ENCODE data around the gene SAMD8.

The SAMD8 gene

DNA sequence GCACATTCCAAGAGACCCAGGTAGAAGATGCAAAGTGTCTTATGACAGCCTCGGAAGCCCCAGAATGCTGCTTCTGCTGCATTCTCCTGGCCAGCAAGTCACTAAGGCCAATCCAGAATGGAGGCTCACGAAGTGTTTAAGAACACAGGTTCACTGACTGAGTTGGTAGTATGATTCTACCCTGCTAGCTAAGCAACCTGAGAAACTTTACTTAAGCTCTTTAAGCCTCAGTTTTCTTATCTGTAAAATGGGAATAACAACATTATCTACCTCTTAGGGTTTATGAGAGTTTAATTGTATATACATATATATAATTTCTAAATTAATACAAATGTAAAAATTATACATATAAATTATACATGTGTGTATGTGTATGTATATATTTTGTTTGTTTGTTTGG, 22.8 kb upstream of the SAMD8 start:
- Histone ChIP-seq H3K27ac (replicated peaks) (no peak overlapping the region), H3K27me3 (ENCODE audit: insufficient read depth, poor library complexity, severe bottlenecking) (no peaks in the 10 kb centered on the region), H3K4me3 (replicated peaks; ENCODE audit: insufficient read depth, low read length) (no peak overlapping the region)
- TF ChIP-seq CTCF (IDR thresholded peaks at IDR 0.05; ENCODE audit: insufficient read depth, low read length) (no peak), POLR2AphosphoS5 (IDR thresholded peaks at IDR 0.05; ENCODE audit: low read depth) (no peak), SPI1 (IDR thresholded peaks at IDR 0.05; ENCODE audit: borderline replicate concordance, low read depth) (no peak), GABPA (IDR thresholded peaks at IDR 0.05; ENCODE audit: low read depth) (no peak)
- TF ChIP-seq, protein P1, sequence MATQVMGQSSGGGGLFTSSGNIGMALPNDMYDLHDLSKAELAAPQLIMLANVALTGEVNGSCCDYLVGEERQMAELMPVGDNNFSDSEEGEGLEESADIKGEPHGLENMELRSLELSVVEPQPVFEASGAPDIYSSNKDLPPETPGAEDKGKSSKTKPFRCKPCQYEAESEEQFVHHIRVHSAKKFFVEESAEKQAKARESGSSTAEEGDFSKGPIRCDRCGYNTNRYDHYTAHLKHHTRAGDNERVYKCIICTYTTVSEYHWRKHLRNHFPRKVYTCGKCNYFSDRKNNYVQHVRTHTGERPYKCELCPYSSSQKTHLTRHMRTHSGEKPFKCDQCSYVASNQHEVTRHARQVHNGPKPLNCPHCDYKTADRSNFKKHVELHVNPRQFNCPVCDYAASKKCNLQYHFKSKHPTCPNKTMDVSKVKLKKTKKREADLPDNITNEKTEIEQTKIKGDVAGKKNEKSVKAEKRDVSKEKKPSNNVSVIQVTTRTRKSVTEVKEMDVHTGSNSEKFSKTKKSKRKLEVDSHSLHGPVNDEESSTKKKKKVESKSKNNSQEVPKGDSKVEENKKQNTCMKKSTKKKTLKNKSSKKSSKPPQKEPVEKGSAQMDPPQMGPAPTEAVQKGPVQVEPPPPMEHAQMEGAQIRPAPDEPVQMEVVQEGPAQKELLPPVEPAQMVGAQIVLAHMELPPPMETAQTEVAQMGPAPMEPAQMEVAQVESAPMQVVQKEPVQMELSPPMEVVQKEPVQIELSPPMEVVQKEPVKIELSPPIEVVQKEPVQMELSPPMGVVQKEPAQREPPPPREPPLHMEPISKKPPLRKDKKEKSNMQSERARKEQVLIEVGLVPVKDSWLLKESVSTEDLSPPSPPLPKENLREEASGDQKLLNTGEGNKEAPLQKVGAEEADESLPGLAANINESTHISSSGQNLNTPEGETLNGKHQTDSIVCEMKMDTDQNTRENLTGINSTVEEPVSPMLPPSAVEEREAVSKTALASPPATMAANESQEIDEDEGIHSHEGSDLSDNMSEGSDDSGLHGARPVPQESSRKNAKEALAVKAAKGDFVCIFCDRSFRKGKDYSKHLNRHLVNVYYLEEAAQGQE (IDR thresholded peaks at IDR 0.05; ENCODE audit: insufficient replicate concordance, low read depth), result no peak
- no peak for DNase-seq (ENCODE audit: low read depth in 1 of 2, low spot score in 1 of 2)

DNA sequence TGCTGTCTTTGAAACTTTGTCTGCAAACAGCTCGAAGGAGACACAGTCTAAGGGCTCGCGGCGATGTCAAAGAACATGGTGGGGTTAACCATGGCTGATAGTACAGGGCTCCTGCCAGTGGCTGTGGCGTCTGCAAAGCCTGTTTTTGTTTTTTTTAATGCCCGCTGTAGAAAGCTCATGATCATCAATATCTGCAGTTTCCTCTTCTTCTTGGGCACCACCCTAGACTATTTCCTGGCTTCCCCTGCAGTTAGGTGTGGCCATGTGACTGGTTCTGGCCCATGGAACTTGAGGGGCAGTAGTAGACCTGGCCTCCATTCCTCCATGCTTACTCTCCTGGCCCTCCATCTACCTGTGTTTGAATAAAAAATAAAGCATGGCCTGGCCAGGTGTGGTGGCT, 21.8 kb upstream of the SAMD8 start:
- no peak overlapping the region for H3K27ac ChIP-seq (replicated peaks)
- no peak overlapping the region for H3K4me3 ChIP-seq (replicated peaks; ENCODE audit: insufficient read depth, low read length)
- DNase-seq (ENCODE audit: low read depth in 1 of 2, low spot score in 1 of 2), result no peak
- TF ChIP-seq POLR2AphosphoS5 (IDR thresholded peaks at IDR 0.05; ENCODE audit: low read depth), result no peak
- TF ChIP-seq, protein P1 (IDR thresholded peaks at IDR 0.05; ENCODE audit: insufficient replicate concordance, low read depth), result no peak
- no peak for TF ChIP-seq SPI1 (IDR thresholded peaks at IDR 0.05; ENCODE audit: borderline replicate concordance, low read depth)
- no peak for TF ChIP-seq GABPA (IDR thresholded peaks at IDR 0.05; ENCODE audit: low read depth)
- TF ChIP-seq CTCF (IDR thresholded peaks at IDR 0.05; ENCODE audit: insufficient read depth, low read length), result no peak
- H3K27me3 ChIP-seq (ENCODE audit: insufficient read depth, poor library complexity, severe bottlenecking), result no peaks in the 10 kb centered on the region

- no peak for DNase-seq (ENCODE audit: low read depth in 1 of 2, low spot score in 1 of 2)
- H3K27ac ChIP-seq (replicated peaks), result no peak overlapping the region
- H3K4me3 ChIP-seq (replicated peaks; ENCODE audit: insufficient read depth, low read length), result no peak overlapping the region
- TF ChIP-seq CTCF (IDR thresholded peaks at IDR 0.05; ENCODE audit: insufficient read depth, low read length), result no peak
- TF ChIP-seq, protein P1 (IDR thresholded peaks at IDR 0.05; ENCODE audit: insufficient replicate concordance, low read depth), result no peak
- TF ChIP-seq POLR2AphosphoS5 (IDR thresholded peaks at IDR 0.05; ENCODE audit: low read depth), result no peak
- TF ChIP-seq GABPA (IDR thresholded peaks at IDR 0.05; ENCODE audit: low read depth), result no peak
- no peak for TF ChIP-seq SPI1 (IDR thresholded peaks at IDR 0.05; ENCODE audit: borderline replicate concordance, low read depth)
- H3K27me3 ChIP-seq (ENCODE audit: insufficient read depth, poor library complexity, severe bottlenecking), result no peaks in the 10 kb centered on the region
Measured at GRCh38 chr10:75091146-75091545, 20.3 kb upstream of the SAMD8 start.
